Upper lobe of right lung (tissue), 1 donor: ENCODE data around the gene NCKAP5. TPM values are rescaled to one million over a fixed set of nuclear protein-coding genes. Genes with fewer than 3 reads are reported as not detected.

Source experiments
- ATAC-seq: fragments of 200-7000 bp; cut with Tn5 transposase; one replicate; pipeline ENCODE4 v1.9.1; 2020; ENCODE audit warnings: mild to moderate bottlenecking, moderate library complexity
- DNase-seq: peaks from one replicate; pipeline ENCODE4 v3.0.0-alpha.2; 2020
- H3K27ac ChIP-seq: fragments of 200-600 bp; one replicate; pipeline ENCODE4 v1.8.0; 2022
- H3K27me3 ChIP-seq: fragments of 200-600 bp; one replicate; pipeline ENCODE4 v1.8.0; 2022; ENCODE audit warnings: mild to moderate bottlenecking
- H3K36me3 ChIP-seq: fragments of 200-600 bp; one replicate; pipeline ENCODE4 v1.8.0; 2022
- H3K4me1 ChIP-seq: fragments of 200-600 bp; one replicate; pipeline ENCODE4 v1.8.0; 2022
- H3K4me3 ChIP-seq: fragments of 200-600 bp; one replicate; pipeline ENCODE4 v1.8.0; 2022; ENCODE audit warnings: mild to moderate bottlenecking
- H3K9me3 ChIP-seq: fragments of 200-600 bp; one replicate; pipeline ENCODE4 v1.8.0; 2022
- CTCF ChIP-seq: fragments of 200-600 bp; IDR thresholded peaks from one replicate; pipeline ENCODE4 v1.8.0; 2022; ENCODE audit warnings: antibody characterized with exemption
- intact Hi-C: fragments of 100-400 bp; cut with DNase I; formaldehyde crosslinking; loops from one replicate; pipeline ENCODE4 v1.11.0; 2022
- total RNA-seq: library from RNA; stranded (reverse); fragmentation: NEBNext Ultra II Directional; extraction: Animal tissue kit (Norgen Biotek cat#: 25700); gene quantifications from one replicate; pipeline ENCODE4 v1.2.1, GENCODE V29; 2021
- donor health status: DM: no; HTN: yes; CAD: no; lungs with severe emphysema.

The NCKAP5 gene
- total RNA-seq, 1 donor from 2014 or later, result 40.8 TPM

GRCh38 chr2:133249362-133249761 is 318.9 kb downstream of the NCKAP5 start:
- no peak for TF ChIP-seq CTCF
- no peaks in the 10 kb centered on the region for H3K9me3 ChIP-seq
- H3K27ac ChIP-seq, result no peak overlapping the region
- intact Hi-C loops, result no loop called here
- H3K36me3 ChIP-seq, result no peaks in the 10 kb centered on the region
- DNase-seq, result no peak
- H3K27me3 ChIP-seq, result no peaks in the 10 kb centered on the region
- no peak overlapping the region for H3K4me3 ChIP-seq
- ATAC-seq, result no peak
- peaks cover 12% of the 10 kb centered on the region for H3K4me1 ChIP-seq

GRCh38 chr2:133248264-133248663 is 320.0 kb downstream of the NCKAP5 start:
- H3K27ac ChIP-seq, result no peak overlapping the region
- no peak for DNase-seq
- intact Hi-C loops, result no loop called here
- H3K4me1 ChIP-seq, result peaks cover 12% of the 10 kb centered on the region
- ATAC-seq, result no peak
- H3K9me3 ChIP-seq, result no peaks in the 10 kb centered on the region
- no peaks in the 10 kb centered on the region for H3K27me3 ChIP-seq
- no peak for TF ChIP-seq CTCF
- H3K36me3 ChIP-seq, result no peaks in the 10 kb centered on the region
- H3K4me3 ChIP-seq, result no peak overlapping the region

- no peak for DNase-seq
- peak; percentile 66 for ATAC-seq
Observed at GRCh38 chr2:133247631-133248030, 320.6 kb downstream of the NCKAP5 start.

GRCh38 chr2:133241224-133241571 is 327.1 kb downstream of the NCKAP5 start:
- H3K27ac ChIP-seq, result peak overlapping the region; percentile 47
- intact Hi-C loops, result no loop called here
- DNase-seq (no peak), ATAC-seq (no peak)
- no peak for TF ChIP-seq CTCF
- peaks cover 5% of the 10 kb centered on the region for H3K4me1 ChIP-seq
- no peaks in the 10 kb centered on the region for H3K9me3 ChIP-seq
- H3K27me3 ChIP-seq, result no peaks in the 10 kb centered on the region
- peak overlapping the region; percentile 16 for H3K4me3 ChIP-seq
- H3K36me3 ChIP-seq, result no peaks in the 10 kb centered on the region

More at GRCh38 chr2:133247631-133248030, 320.6 kb downstream of the NCKAP5 start:
- Histone ChIP-seq H3K4me1 (peaks cover 12% of the 10 kb centered on the region), H3K27me3 (no peaks in the 10 kb centered on the region), H3K4me3 (no peak overlapping the region), H3K9me3 (no peaks in the 10 kb centered on the region), H3K27ac (peak overlapping the region; percentile 51), H3K36me3 (no peaks in the 10 kb centered on the region)
- intact Hi-C loops, result no loop called here
- no peak for TF ChIP-seq CTCF

GRCh38 chr2:133240491-133241223 is 327.6 kb downstream of the NCKAP5 start:
- H3K36me3 ChIP-seq, result no peaks in the 10 kb centered on the region
- intact Hi-C loops, result no loop called here
- ATAC-seq (no peak), DNase-seq (no peak)
- no peaks in the 10 kb centered on the region for H3K9me3 ChIP-seq
- no peak for TF ChIP-seq CTCF
- peak overlapping the region; percentile 16 for H3K4me3 ChIP-seq
- no peaks in the 10 kb centered on the region for H3K27me3 ChIP-seq
- peaks cover 5% of the 10 kb centered on the region for H3K4me1 ChIP-seq
- peak overlapping the region; percentile 47 for H3K27ac ChIP-seq
